HG03135 (cell line): Measurements from ENCODE around the gene TMEM60.

Experiments used
- ATAC-seq: cut with Tn5 transposase; IDR thresholded peaks from one replicate; pipeline ENCODE4 v1.9.1; 2021; ENCODE audit warnings: mild to moderate bottlenecking, moderate library complexity; ENCODE audit not compliant: unreplicated experiment

Gene TMEM60

DNA sequence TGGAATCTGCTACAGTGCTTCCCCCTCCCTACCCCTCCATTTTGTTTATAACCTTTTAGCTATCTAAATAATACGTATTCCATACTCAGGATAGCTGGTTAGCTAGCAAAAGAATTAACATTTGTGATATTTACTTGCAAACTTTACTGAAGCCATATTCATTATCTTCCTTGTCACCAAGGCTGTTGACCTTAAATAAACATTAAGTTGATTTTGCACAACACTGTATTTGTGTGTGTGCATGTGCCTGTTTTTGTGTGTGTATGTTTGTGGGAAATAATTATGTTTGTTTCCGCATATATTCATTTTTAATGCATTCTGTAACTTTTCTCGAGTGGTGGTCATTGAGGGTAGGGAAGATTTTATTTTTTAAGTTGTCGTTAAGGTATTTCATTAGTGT, 15.9 kb downstream of the TMEM60 start:
- ATAC-seq: no peak

DNA sequence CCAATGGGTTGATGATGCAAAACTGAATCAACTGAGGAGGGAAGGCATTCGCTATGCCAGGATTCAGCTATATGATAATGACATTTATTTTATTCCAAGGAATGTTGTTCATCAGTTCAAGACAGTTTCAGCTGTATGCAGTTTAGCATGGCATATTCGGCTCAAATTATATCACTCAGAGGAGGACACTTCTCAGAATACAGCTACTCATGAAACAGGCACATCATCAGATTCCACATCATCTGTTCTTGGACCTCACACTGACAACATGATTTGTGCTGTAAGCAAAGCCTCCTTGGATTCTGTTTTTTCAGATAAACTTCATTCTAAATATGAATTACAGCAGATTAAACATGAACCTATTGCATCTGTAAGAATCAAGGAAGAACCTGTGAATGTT, 19.7 kb downstream of the TMEM60 start:
- no peak for ATAC-seq

DNA sequence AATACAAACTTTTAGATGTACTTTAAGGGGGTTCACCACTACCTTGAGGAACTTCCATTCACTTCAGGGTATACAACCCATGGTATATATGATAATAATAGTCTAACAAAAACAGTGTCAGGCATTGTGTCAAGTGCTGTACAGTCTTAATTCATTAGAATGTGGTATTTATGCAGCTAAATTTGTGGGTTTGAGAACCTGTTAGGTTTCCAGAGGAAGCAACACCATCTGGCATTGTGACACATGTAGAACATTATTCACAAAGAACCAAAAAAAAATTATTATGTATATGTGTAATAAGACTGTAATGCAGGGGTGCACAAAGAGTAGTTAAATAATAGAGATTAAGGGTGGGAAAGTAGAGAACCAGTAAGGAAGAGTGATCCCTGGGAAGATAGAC, 26.3 kb downstream of the TMEM60 start:
- ATAC-seq: no peak

DNA sequence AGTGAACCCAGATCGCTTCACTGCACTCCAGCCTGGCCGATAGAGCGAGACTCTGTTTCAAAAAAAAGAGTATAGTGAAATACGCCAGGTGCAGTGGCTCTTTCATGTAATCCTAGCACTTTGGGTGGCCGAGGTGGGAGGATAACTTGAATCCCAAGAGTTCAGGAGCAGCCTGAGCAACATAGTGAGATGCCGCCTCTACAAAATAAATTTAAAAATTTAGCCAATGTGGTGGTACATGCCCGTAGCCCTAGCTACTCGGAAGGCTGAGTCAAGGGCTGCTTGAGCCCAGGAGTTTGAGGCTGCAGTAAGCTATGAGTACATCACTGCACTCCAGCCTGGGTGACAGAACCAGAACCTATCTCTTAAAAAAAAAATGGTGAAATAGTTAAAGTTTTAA, 27.9 kb downstream of the TMEM60 start:
- no peak for ATAC-seq

DNA sequence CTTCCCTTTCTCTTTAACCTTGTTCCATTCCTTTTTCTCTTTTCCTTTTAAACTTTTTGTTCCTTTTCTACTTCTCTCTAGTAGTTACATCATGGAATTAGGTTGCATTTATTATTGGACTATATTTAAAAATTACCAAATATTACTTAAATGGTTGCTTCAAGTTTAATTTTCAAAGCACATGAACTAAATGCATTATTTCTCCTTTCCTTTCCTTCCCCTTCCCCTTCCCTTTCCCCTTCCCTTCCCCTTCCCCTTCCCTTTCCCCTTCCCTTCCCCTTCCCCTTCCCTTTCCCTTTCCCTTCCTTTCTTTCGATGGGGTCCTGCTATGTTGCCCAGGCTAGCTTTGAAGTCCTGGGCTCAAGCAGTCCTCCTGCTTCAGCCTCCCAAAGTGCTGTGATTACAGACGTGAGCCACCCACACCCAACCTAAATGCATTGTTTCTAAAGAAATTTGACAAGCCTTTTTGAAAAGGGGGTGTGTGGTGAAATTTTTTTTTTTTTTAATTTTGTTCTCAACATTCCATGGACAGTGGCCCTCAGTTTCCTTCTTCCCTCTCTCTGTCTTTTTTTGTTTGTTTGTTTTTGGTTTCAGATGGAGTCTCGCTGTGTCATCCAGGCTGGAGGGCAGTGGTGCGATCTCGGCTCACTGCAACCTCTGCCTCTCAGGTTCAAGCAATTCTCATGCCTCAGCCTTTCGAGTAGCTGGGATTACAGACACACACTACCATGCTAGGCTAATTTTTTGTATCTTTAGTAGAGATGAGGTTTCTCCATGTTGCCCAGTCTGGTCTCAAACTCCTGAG, 31.2 kb downstream of the TMEM60 start:
- no peak for ATAC-seq

DNA sequence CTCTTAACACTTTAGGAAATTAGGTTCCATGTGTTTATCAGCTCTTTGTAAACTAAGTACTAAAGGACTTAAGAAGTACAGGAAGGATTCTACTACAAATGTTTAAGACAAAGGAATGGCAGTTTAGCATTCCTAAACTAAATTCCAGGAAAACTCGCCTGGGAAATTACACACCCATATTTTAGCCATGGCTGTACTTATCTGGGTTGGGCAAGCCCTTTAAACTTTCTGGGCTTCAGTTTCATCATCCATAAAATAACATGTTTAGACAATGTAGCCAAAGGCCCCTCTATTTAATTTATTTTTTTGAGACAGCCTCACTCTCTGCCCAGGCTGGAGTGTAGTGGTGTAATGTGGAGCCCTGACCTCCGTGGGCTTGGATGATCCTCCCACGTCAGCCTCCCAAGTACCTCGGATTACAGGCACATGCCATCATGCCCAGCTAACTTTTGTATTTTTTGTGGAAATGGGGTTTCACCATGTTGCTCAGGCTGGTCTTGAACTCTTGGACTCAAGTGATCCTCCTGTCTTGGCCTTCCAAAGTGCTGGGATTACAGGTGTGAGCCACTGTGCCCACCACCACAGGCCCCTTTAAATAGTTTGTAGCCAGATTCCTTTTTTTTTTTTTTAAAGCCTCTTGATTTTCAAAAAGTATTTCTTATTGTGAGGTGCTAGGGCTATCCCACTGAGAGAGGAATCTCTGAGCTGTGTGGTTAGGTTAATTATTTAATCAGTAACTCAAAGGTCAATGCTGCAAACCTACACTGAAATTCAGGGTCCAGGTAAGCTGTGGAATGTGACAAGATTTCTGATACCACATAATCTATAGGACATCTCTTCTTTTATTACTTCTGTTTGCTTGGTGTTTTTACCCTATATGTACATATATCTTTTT, 32.1 kb downstream of the TMEM60 start:
- ATAC-seq: no peak

DNA sequence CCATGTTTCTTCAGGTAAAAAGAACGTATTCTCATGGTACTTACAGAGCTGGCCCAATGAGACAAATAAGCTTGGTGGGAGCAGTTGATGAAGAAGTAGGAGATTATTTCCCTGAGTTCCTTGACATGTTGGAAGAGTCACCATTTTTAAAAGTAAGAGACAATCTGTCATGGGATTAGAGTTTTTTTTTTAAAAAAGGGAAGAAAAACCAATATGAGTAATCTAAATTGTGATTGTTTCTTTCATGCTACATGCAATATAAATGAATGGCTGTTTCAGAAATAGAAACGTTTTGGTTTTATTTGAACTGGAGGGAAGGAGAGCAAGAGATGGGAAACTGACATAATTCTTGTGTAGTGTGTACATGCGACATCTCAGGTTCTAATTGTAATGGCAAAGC, 32.8 kb downstream of the TMEM60 start:
- no peak for ATAC-seq

DNA sequence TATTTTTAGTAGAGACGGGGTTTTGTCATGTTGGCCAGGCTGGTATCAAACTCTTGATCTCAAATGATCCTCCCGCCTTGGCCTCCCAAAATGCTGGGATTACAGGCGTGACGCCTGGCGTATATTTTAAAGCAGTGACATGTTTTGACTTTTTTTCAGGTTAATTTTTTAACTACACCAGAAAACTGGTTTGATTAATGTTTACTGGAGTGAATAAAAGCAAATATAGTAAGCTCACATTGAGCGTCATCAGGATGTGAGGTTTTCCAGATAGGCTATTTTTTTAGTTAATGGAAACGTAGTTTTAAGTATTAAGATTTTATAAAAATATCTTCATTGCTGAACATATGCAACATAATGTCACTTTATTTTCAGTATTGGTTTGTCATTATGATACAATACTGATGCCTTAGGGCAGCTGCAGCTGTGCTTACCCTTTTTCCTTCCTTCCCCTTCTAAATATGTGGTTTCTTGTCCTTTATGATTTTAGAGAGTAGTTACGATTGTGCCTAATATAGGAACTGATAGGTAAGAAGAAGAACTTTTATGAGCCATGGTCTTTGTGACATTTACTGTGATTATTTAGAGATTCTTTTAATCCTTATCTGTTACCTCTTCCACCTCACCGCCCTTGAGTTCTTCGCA, 37.3 kb downstream of the TMEM60 start:
- ATAC-seq: no peak

- ATAC-seq: no peak
Observed at GRCh38 chr7:77759294-77759889, 38.8 kb downstream of the TMEM60 start.

GRCh38 chr7:77757589-77757988, 40.6 kb downstream of the TMEM60 start:
- peak; percentile 87 for ATAC-seq

DNA sequence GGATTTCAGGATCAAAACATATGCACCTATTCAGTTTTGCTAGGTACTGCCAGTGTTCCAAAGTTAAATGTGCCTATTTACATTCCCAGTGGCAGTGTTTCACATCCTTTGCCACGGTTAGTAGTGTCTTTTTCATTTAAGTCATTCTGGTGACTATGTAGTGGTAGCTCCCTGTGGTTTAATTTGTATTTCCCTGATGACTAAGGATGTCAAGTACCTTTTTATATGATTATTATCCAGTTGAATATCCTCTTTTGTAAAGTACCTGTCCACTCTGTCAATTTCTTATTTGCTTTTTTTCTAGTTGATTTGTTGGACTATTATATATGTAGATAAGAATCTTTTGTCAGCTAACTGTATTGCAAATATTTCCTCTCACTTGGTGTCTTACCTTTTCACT, 45.1 kb downstream of the TMEM60 start:
- ATAC-seq: no peak

- ATAC-seq: no peak
Observed at GRCh38 chr7:77752016-77752415, 46.2 kb downstream of the TMEM60 start.

DNA sequence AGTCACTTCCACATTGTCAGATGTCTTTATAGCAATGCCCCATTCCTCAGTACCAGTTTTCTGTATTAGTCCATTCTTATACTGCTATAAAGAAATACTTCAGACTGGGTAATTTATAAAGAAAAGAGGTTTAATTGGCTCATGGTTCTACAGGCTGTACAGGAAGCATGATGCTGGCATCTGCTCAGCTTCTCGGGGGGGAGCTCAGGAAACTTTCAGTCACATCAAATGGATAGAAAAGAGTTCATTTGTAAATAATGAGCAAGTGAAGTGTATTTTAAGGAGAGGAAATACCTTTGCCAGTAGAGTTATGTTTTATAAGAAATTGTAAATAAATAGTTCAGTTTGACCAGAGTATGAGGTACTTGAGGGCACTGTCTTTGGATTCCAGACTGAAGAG, 50.5 kb downstream of the TMEM60 start:
- ATAC-seq: no peak

DNA sequence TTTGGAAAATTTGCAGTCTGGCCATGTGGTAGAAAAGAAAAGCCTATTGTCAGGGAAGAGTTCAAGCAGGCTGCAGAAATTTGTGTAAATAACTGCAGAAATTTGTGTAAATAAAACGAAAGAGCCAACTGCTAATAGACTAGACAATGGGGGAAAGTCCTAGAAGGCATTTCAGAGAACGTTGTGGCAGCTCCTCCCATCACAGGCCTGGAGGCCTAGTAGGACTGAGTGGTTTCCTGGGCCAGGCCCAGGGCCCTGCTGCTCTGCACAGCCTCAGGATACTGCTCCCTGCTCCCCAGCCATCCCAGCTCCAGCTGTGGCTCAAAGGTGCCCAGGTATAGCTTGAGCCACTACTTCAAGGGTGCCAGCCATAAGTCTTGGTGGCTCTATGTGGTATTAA, 51.1 kb downstream of the TMEM60 start:
- ATAC-seq: no peak

- ATAC-seq: no peak
Observed at GRCh38 chr7:77746824-77747165, 51.4 kb downstream of the TMEM60 start.

DNA sequence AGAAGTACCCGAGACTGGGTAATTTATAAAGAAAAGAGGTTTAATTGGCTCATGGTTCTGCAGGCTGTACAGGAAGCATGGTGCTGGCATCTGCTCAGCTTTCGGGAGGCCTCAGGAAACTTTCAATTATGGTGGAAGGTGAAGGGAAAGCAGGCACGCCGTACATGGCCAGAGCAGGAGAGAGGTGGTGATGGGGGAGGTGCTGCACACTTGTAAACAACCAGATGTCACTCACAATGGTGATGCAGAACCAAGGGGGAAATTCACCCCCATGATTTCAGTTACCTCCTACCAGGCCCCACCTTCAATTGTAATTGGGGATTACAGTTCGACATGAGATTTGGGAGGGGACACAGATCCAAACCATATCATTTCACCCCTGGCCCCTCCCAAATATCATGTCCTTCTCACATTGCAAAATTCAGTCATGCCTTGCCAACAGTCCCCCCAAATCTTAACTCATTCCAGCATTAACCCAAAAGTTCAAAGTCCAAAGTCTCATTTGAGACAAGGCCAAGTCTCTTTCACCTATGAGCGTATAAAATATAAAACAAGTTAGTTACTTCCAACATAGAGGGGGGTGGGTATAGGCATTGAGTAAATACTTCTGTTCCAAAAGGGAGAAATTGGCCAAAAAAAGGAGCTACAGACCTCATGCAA, 51.9 kb downstream of the TMEM60 start:
- ATAC-seq: no peak

DNA sequence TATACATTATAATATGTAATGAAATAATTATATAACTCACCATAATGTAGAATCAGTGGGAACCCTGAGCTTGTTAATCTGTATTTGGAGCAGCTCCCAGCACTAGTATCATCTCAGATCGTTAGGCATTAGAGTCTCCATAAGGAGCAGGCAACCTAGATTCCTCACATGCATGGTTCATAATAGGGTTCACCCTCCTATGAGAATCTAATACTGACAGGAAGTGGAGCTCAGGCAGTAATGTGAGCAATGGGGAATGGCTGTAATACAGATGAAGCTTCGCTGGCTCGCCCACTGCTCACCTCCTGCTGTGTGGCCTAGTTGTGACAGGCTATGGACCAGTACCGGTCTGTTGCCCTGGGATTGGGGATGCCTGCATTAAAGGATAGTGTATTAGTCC, 52.5 kb downstream of the TMEM60 start:
- no peak for ATAC-seq
